WTC11 (cell line): ENCODE results near the gene LAMP1. TPM values are rescaled to one million over a fixed set of nuclear protein-coding genes. Genes with fewer than 3 reads are reported as not detected.

Experiments used
- ATAC-seq: fragments of 200-7000 bp; cut with Tn5 transposase; 2 replicates; pipeline ENCODE4 v1.10.0; 2021; ENCODE audit warnings: mild to moderate bottlenecking, moderate library complexity
- CTCF ChIA-PET: fragments of 300-600 bp; sonication (Branson Sonifier 250); formaldehyde crosslinking; loops from one replicate; lab custom pipeline; 2021; ENCODE audit warnings: antibody characterized with exemption; lab: Charles Lee
- POLR2A ChIA-PET: fragments of 350-600 bp; sonication (Branson Sonifier 250); formaldehyde crosslinking; loops from one replicate; lab custom pipeline; 2021; ENCODE audit warnings: antibody characterized with exemption; lab: Charles Lee
- DNase-seq: peaks from one replicate; pipeline ENCODE4 v3.0.0; 2021; ENCODE audit warnings: low spot score
- H3K27ac Mint-ChIP-seq: 2 replicates; pipeline ENCODE4 v1.8.0; 2021; ENCODE audit warnings: mixed read lengths
- H3K27me3 Mint-ChIP-seq: 2 replicates; pipeline ENCODE4 v1.8.0; 2021; ENCODE audit warnings: low read depth, mild to moderate bottlenecking, moderate library complexity, mixed read lengths
- H3K36me3 Mint-ChIP-seq: 2 replicates; pipeline ENCODE4 v1.8.0; 2021; ENCODE audit warnings: mixed read lengths
- H3K4me1 Mint-ChIP-seq: 2 replicates; pipeline ENCODE4 v1.8.0; 2022; ENCODE audit warnings: mixed read lengths
- H3K4me3 Mint-ChIP-seq: 2 replicates; pipeline ENCODE4 v1.8.0; 2021; ENCODE audit warnings: mild to moderate bottlenecking, moderate library complexity, mixed read lengths
- H3K9me3 Mint-ChIP-seq: 2 replicates; pipeline ENCODE4 v1.8.0; 2021; ENCODE audit warnings: mixed read lengths
- CBFB ChIP-seq: sonication (generic); formaldehyde crosslinking; IDR thresholded peaks from 2 replicates; pipeline ENCODE4 v1.8.1; 2022; ENCODE audit warnings: mild to moderate bottlenecking, low read depth, missing genetic modification reagents
- ELF4 ChIP-seq: sonication (generic); formaldehyde crosslinking; IDR thresholded peaks from 2 replicates; pipeline ENCODE4 v1.8.1; 2022; ENCODE audit warnings: low read depth, mild to moderate bottlenecking, moderate library complexity, missing genetic modification reagents
- GRHL2 ChIP-seq: fragments of 250-450 bp; sonication (Bioruptor Pico); IDR thresholded peaks from 2 replicates; pipeline ENCODE4 v1.8.0; 2022; ENCODE audit warnings: mild to moderate bottlenecking, moderate library complexity; ENCODE audit not compliant: insufficient replicate concordance, severe bottlenecking
- JUN ChIP-seq: sonication (generic); formaldehyde crosslinking; IDR thresholded peaks from 2 replicates; pipeline ENCODE4 v1.8.0; 2023; ENCODE audit warnings: mild to moderate bottlenecking, missing genetic modification reagents
- MYBL2 ChIP-seq: sonication (generic); formaldehyde crosslinking; IDR thresholded peaks from 2 replicates; pipeline ENCODE4 v1.8.1; 2023; ENCODE audit warnings: mild to moderate bottlenecking, moderate library complexity, missing genetic modification reagents
- NFYB ChIP-seq: sonication (generic); formaldehyde crosslinking; conservative IDR thresholded peaks from 2 replicates; pipeline ENCODE4 v1.8.0; 2022; ENCODE audit warnings: low read depth, missing genetic modification reagents
- OVOL2 ChIP-seq: fragments of 250-450 bp; sonication (Bioruptor Pico); IDR thresholded peaks from 2 replicates; pipeline ENCODE4 v1.9.0; 2021; ENCODE audit warnings: mild to moderate bottlenecking, borderline replicate concordance
- TCF7 ChIP-seq: sonication (generic); formaldehyde crosslinking; IDR thresholded peaks from 2 replicates; pipeline ENCODE4 v1.8.0; 2022; ENCODE audit warnings: mild to moderate bottlenecking, low read depth, missing genetic modification reagents, moderate library complexity
- TEAD4 ChIP-seq: sonication (generic); formaldehyde crosslinking; IDR thresholded peaks from 2 replicates; pipeline ENCODE4 v1.8.0; 2022; ENCODE audit warnings: mild to moderate bottlenecking, missing genetic modification reagents
- TP53 ChIP-seq: sonication (generic); formaldehyde crosslinking; IDR thresholded peaks from 2 replicates; pipeline ENCODE4 v1.8.1; 2023; ENCODE audit warnings: mild to moderate bottlenecking, missing genetic modification reagents
- ZNF263 ChIP-seq: sonication (generic); formaldehyde crosslinking; IDR thresholded peaks from 2 replicates; pipeline ENCODE4 v1.8.1; 2022; ENCODE audit warnings: low read depth, mild to moderate bottlenecking, moderate library complexity, missing genetic modification reagents
- total RNA-seq: library from RNA; stranded (reverse); gene quantifications from 3 replicates; pipeline ENCODE4 v1.2.3, GENCODE V29; 2021
- TF ChIP-seq, protein P1 (sequence below): fragments of 250-450 bp; sonication (Bioruptor Pico); IDR thresholded peaks from 2 replicates; pipeline ENCODE4 v1.9.0; 2021; ENCODE audit warnings: mild to moderate bottlenecking
- TF ChIP-seq, protein P2 (sequence below): sonication (generic); formaldehyde crosslinking; IDR thresholded peaks from 2 replicates; pipeline ENCODE4 v1.8.1; 2023; ENCODE audit warnings: mild to moderate bottlenecking, missing genetic modification reagents
- TF ChIP-seq, protein P3 (sequence below): fragments of 200-600 bp; IDR thresholded peaks from 2 replicates; pipeline ENCODE4 v1.8.0; 2022; ENCODE audit warnings: antibody characterized with exemption
- TF ChIP-seq, protein P4 (sequence below): sonication (generic); formaldehyde crosslinking; IDR thresholded peaks from 2 replicates; pipeline ENCODE4 v1.8.1; 2023; ENCODE audit warnings: mild to moderate bottlenecking, missing genetic modification reagents, moderate library complexity
- TF ChIP-seq, protein P5 (sequence below): sonication (generic); formaldehyde crosslinking; IDR thresholded peaks from 2 replicates; pipeline ENCODE4 v1.8.1; 2023; ENCODE audit warnings: mild to moderate bottlenecking, moderate library complexity, missing genetic modification reagents
- TF ChIP-seq, protein P6 (sequence below): sonication (generic); formaldehyde crosslinking; IDR thresholded peaks from 2 replicates; pipeline ENCODE4 v1.8.1; 2022; ENCODE audit warnings: mild to moderate bottlenecking, moderate library complexity, missing genetic modification reagents
- TF ChIP-seq, protein P7 (sequence below): sonication (generic); formaldehyde crosslinking; IDR thresholded peaks from 2 replicates; pipeline ENCODE4 v1.8.1; 2023; ENCODE audit warnings: mild to moderate bottlenecking, missing genetic modification reagents
- TF ChIP-seq, protein P8 (sequence below): fragments of 250-450 bp; sonication (Bioruptor Pico); IDR thresholded peaks from 2 replicates; pipeline ENCODE4 v1.8.0; 2021; ENCODE audit warnings: mild to moderate bottlenecking

LAMP1 gene
- total RNA-seq, 1 experiment from 2014 or later: 150 TPM

DNA sequence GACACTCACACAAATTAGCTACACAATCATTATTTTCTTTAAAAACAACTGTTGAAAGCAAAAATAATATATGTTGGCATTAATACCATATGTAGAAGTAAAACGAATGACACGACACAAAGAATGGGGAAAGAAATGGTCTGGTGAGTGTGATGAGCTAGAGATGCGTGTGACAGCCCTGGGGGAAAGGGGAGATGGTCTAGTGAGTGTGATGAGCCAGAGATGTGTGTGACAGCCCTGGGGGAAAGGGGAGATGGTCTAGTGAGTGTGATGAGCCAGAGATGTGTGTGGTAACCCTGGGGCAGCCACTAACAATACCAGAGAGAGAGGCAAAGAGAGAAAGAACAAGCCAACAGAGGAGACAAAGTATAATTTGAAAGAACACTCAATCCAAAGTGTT is 22.3 kb upstream of the LAMP1 start:
- no peaks in the 10 kb centered on the region for H3K27me3 Mint-ChIP-seq
- H3K4me1 Mint-ChIP-seq: peaks cover 2% of the 10 kb centered on the region; the same call in 1 of the 2 replicates
- H3K9me3 Mint-ChIP-seq: peaks cover 11% of the 10 kb centered on the region
- H3K36me3 Mint-ChIP-seq: no peaks in the 10 kb centered on the region; the same call in 1 of the 2 replicates
- CTCF ChIA-PET: interaction anchor here (0.7 to 1.2 kb wide), 4 partner anchors 98 to 177 kb away, joined by 3 to 4 read pairs (median 3); no protein-coding TSS in a partner anchor
- TF ChIP-seq, protein P1, sequence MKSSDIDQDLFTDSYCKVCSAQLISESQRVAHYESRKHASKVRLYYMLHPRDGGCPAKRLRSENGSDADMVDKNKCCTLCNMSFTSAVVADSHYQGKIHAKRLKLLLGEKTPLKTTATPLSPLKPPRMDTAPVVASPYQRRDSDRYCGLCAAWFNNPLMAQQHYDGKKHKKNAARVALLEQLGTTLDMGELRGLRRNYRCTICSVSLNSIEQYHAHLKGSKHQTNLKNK (CRISPR knock-in tag): no peak
- TF ChIP-seq GRHL2 (CRISPR knock-in tag): no peak
- TF ChIP-seq, protein P2, sequence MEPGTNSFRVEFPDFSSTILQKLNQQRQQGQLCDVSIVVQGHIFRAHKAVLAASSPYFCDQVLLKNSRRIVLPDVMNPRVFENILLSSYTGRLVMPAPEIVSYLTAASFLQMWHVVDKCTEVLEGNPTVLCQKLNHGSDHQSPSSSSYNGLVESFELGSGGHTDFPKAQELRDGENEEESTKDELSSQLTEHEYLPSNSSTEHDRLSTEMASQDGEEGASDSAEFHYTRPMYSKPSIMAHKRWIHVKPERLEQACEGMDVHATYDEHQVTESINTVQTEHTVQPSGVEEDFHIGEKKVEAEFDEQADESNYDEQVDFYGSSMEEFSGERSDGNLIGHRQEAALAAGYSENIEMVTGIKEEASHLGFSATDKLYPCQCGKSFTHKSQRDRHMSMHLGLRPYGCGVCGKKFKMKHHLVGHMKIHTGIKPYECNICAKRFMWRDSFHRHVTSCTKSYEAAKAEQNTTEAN (CRISPR knock-in tag): no peak
- TF ChIP-seq ZNF263 (CRISPR knock-in tag): no peak
- POLR2A ChIA-PET: no interaction called here
- no peak; the same call in 1 of the 2 replicates for ATAC-seq
- no peak for DNase-seq
- H3K27ac Mint-ChIP-seq: no peak overlapping the region
- H3K4me3 Mint-ChIP-seq: no peak overlapping the region

DNA sequence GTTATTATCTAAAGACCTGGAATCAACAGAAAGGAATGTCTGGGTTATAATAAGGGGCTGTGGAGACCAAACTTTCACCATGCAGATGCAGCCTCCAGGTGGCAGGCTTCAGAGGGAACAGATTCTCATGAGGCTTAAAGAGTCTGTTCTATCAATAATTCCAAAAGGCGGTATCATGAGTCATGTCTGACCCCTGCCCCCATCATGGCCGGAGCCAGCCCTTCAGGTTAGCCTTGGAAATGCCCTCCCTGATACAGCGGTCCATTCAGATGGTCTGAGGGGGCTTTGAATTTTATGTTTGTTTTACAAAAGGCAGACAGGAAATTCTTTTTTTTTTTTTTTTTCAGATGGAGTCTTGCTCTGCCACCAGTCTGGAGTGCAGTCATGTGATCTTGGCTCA is 21.7 kb upstream of the LAMP1 start:
- Mint-ChIP-seq H3K4me1 (peaks cover 2% of the 10 kb centered on the region; the same call in 1 of the 2 replicates), H3K27ac (no peak overlapping the region), H3K9me3 (peaks cover 13% of the 10 kb centered on the region), H3K4me3 (no peak overlapping the region), H3K27me3 (no peaks in the 10 kb centered on the region), H3K36me3 (no peaks in the 10 kb centered on the region; the same call in 1 of the 2 replicates)
- DNase-seq (peak; percentile 57), ATAC-seq (peak; percentile 91)
- CTCF ChIA-PET: interaction anchor here (0.7 kb wide), 2 partner anchors 17 to 146 kb away, joined by 3 to 6 read pairs; no protein-coding TSS in a partner anchor
- TF ChIP-seq, protein P3, sequence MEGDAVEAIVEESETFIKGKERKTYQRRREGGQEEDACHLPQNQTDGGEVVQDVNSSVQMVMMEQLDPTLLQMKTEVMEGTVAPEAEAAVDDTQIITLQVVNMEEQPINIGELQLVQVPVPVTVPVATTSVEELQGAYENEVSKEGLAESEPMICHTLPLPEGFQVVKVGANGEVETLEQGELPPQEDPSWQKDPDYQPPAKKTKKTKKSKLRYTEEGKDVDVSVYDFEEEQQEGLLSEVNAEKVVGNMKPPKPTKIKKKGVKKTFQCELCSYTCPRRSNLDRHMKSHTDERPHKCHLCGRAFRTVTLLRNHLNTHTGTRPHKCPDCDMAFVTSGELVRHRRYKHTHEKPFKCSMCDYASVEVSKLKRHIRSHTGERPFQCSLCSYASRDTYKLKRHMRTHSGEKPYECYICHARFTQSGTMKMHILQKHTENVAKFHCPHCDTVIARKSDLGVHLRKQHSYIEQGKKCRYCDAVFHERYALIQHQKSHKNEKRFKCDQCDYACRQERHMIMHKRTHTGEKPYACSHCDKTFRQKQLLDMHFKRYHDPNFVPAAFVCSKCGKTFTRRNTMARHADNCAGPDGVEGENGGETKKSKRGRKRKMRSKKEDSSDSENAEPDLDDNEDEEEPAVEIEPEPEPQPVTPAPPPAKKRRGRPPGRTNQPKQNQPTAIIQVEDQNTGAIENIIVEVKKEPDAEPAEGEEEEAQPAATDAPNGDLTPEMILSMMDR: 0 out of 2 replicates have a peak, but pooled peaks have one; percentile 24
- TF ChIP-seq, protein P4, sequence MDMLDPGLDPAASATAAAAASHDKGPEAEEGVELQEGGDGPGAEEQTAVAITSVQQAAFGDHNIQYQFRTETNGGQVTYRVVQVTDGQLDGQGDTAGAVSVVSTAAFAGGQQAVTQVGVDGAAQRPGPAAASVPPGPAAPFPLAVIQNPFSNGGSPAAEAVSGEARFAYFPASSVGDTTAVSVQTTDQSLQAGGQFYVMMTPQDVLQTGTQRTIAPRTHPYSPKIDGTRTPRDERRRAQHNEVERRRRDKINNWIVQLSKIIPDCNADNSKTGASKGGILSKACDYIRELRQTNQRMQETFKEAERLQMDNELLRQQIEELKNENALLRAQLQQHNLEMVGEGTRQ (CRISPR knock-in tag): peak; percentile 29; the same call in 1 of the 2 replicates
- no peak for TF ChIP-seq TP53 (CRISPR knock-in tag)
- POLR2A ChIA-PET: no interaction called here

DNA sequence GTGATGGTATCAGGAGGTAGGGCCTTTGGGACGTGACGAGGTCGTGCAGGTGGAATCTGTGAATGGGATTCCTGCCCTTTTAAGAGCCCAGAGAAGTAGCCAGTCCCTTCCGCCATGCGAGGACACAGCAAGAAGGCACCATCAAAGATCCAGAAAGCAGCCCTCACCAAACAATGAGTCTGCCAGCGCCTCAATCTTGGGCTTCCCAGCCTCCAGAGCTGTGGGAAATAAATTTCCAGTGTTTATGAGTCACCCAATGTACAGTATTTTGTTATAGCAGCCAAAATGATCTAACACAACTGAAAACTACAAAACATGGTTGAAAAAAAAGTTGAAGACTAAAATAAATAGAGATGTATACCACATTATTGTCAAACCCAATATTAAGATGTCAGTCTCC is 16.9 kb upstream of the LAMP1 start:
- ChIA-PET POLR2A (no interaction called here), CTCF (no interaction called here)
- H3K4me3 Mint-ChIP-seq: no peak overlapping the region
- peaks cover 2% of the 10 kb centered on the region; the same call in 1 of the 2 replicates for H3K4me1 Mint-ChIP-seq
- peaks cover 20% of the 10 kb centered on the region for H3K9me3 Mint-ChIP-seq
- H3K27ac Mint-ChIP-seq: no peak overlapping the region
- ATAC-seq (no peak), DNase-seq (no peak)
- H3K27me3 Mint-ChIP-seq: 0 out of 2 replicates have a peak, but pooled peaks cover 4% of the 10 kb centered on the region
- H3K36me3 Mint-ChIP-seq: no peaks in the 10 kb centered on the region; the same call in 1 of the 2 replicates
- no peak for TF ChIP-seq OVOL2 (CRISPR knock-in tag)
- TF ChIP-seq NFYB (CRISPR knock-in tag): no peak
- TF ChIP-seq JUN (CRISPR knock-in tag): no peak
- TF ChIP-seq TCF7 (CRISPR knock-in tag): no peak
- no peak for TF ChIP-seq TEAD4 (CRISPR knock-in tag)
- TF ChIP-seq, protein P2 (CRISPR knock-in tag): no peak
- TF ChIP-seq, protein P5, sequence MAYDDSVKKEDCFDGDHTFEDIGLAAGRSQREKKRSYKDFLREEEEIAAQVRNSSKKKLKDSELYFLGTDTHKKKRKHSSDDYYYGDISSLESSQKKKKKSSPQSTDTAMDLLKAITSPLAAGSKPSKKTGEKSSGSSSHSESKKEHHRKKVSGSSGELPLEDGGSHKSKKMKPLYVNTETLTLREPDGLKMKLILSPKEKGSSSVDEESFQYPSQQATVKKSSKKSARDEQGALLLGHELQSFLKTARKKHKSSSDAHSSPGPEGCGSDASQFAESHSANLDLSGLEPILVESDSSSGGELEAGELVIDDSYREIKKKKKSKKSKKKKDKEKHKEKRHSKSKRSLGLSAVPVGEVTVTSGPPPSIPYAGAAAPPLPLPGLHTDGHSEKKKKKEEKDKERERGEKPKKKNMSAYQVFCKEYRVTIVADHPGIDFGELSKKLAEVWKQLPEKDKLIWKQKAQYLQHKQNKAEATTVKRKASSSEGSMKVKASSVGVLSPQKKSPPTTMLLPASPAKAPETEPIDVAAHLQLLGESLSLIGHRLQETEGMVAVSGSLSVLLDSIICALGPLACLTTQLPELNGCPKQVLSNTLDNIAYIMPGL (CRISPR knock-in tag): no peak
- TF ChIP-seq ELF4 (CRISPR knock-in tag): no peak
- TF ChIP-seq, protein P6, sequence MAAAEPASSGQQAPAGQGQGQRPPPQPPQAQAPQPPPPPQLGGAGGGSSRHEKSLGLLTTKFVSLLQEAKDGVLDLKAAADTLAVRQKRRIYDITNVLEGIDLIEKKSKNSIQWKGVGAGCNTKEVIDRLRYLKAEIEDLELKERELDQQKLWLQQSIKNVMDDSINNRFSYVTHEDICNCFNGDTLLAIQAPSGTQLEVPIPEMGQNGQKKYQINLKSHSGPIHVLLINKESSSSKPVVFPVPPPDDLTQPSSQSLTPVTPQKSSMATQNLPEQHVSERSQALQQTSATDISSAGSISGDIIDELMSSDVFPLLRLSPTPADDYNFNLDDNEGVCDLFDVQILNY (CRISPR knock-in tag): no peak
- no peak for TF ChIP-seq MYBL2 (CRISPR knock-in tag)
- TF ChIP-seq, protein P7, sequence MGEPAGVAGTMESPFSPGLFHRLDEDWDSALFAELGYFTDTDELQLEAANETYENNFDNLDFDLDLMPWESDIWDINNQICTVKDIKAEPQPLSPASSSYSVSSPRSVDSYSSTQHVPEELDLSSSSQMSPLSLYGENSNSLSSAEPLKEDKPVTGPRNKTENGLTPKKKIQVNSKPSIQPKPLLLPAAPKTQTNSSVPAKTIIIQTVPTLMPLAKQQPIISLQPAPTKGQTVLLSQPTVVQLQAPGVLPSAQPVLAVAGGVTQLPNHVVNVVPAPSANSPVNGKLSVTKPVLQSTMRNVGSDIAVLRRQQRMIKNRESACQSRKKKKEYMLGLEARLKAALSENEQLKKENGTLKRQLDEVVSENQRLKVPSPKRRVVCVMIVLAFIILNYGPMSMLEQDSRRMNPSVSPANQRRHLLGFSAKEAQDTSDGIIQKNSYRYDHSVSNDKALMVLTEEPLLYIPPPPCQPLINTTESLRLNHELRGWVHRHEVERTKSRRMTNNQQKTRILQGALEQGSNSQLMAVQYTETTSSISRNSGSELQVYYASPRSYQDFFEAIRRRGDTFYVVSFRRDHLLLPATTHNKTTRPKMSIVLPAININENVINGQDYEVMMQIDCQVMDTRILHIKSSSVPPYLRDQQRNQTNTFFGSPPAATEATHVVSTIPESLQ (CRISPR knock-in tag): no peak
- TF ChIP-seq, protein P8, sequence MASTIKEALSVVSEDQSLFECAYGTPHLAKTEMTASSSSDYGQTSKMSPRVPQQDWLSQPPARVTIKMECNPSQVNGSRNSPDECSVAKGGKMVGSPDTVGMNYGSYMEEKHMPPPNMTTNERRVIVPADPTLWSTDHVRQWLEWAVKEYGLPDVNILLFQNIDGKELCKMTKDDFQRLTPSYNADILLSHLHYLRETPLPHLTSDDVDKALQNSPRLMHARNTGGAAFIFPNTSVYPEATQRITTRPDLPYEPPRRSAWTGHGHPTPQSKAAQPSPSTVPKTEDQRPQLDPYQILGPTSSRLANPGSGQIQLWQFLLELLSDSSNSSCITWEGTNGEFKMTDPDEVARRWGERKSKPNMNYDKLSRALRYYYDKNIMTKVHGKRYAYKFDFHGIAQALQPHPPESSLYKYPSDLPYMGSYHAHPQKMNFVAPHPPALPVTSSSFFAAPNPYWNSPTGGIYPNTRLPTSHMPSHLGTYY: no peak
- TF ChIP-seq CBFB (CRISPR knock-in tag): no peak
